H1 (cell line): Measurements from ENCODE around the gene LIPT2. TPM values are rescaled to one million over a fixed set of nuclear protein-coding genes. Genes with fewer than 3 reads are reported as not detected.
A peak's percentile ranks its signal among the peaks of the same experiment; 100 is the strongest.

Experiments used
- CTCF ChIA-PET: fragments of 300-600 bp; sonication (Branson Sonifier 250); formaldehyde crosslinking; loops from one replicate; lab custom pipeline; 2021; ENCODE audit not compliant: partially characterized antibody; lab: Charles Lee
- POLR2A ChIA-PET: fragments of 300-600 bp; sonication (Branson Sonifier 250); formaldehyde crosslinking; loops from one replicate; lab custom pipeline; 2021; ENCODE audit warnings: inconsistent platforms; ENCODE audit not compliant: partially characterized antibody; lab: Charles Lee
- DNase-seq, 2 experiments: peaks; one replicate each; pipeline versions ENCODE4 v3.0.0 to v3.0.0-alpha.2; 2010 to 2022; ENCODE audit warnings: low spot score in 2 of 2, low read depth in 1 of 2, mixed read lengths in 1 of 2
- FAIRE-seq: peaks from 2 replicates; lab custom pipeline; 2011; peaks lifted over from hg19 to GRCh38; lab: Jason Lieb, UNC
- H2AFZ ChIP-seq: 2 replicates; pipeline ENCODE4 v1.8.1; 2012; ENCODE audit warnings: low read length, inconsistent platforms
- H2AK5ac ChIP-seq: 2 replicates; pipeline ENCODE4 v1.6.1; 2013; ENCODE audit warnings: low read depth, low read length
- H2BK120ac ChIP-seq: replicated peaks from 2 replicates; pipeline ENCODE3; 2013; ENCODE audit warnings: low read depth, low read length, inconsistent platforms
- H2BK12ac ChIP-seq: 2 replicates; pipeline ENCODE4 v1.6.1; 2013; ENCODE audit warnings: low read depth, low read length
- H2BK15ac ChIP-seq: 2 replicates; pipeline ENCODE4 v1.6.1; 2013; ENCODE audit warnings: low read length
- H2BK20ac ChIP-seq: 2 replicates; pipeline ENCODE4 v1.6.1; 2013; ENCODE audit warnings: low read length
- H2BK5ac ChIP-seq: 2 replicates; pipeline ENCODE4 v1.6.1; 2013; ENCODE audit warnings: low read depth, low read length
- H3K14ac ChIP-seq: 2 replicates; pipeline ENCODE4 v1.6.1; 2013; ENCODE audit warnings: inconsistent platforms; ENCODE audit not compliant: insufficient read length
- H3K18ac ChIP-seq: 2 replicates; pipeline ENCODE4 v1.6.1; 2013; ENCODE audit warnings: low read length; ENCODE audit errors: extremely low read depth
- H3K23ac ChIP-seq: 2 replicates; pipeline ENCODE4 v1.6.1; 2013; ENCODE audit warnings: inconsistent platforms; ENCODE audit not compliant: insufficient read length
- H3K23me2 ChIP-seq: 2 replicates; pipeline ENCODE4 v1.6.1; 2013; ENCODE audit warnings: low read depth, low read length
- H3K27ac ChIP-seq: 2 replicates; pipeline ENCODE4 v1.6.1; 2011; ENCODE audit warnings: low read depth, low read length, inconsistent platforms
- H3K27me3 ChIP-seq, 4 experiments: replicated peaks in 1 of 4; 1 replicate in 1 of 4; 2 replicates in 3 of 4; pipeline versions ENCODE4 v1.6.1 to v1.8.1; 2011 to 2013; ENCODE audit warnings: low read length in 3 of 4, mild to moderate bottlenecking in 3 of 4, inconsistent platforms in 2 of 4, mixed read lengths in 2 of 4, moderate library complexity in 1 of 4; ENCODE audit not compliant: control insufficient read depth in 3 of 4, insufficient read depth in 3 of 4; ENCODE audit errors: extremely low read depth in 1 of 4
- H3K36me3 ChIP-seq, 4 experiments: 2 replicates each; pipeline versions ENCODE4 v1.6.1 to v1.8.1; 2011 to 2013; ENCODE audit warnings: mild to moderate bottlenecking in 4 of 4, low read length in 3 of 4, moderate library complexity in 2 of 4, control low read depth in 1 of 4, inconsistent platforms in 1 of 4; ENCODE audit not compliant: insufficient read depth in 4 of 4, control insufficient read depth in 2 of 4
- H3K4ac ChIP-seq: replicated peaks from 2 replicates; pipeline ENCODE3; 2013; ENCODE audit warnings: low read length, low read depth, mixed read lengths, inconsistent platforms; ENCODE audit not compliant: insufficient read length
- H3K4me1 ChIP-seq, 4 experiments: replicated peaks in 1 of 4; 1 replicate in 1 of 4; 2 replicates in 3 of 4; pipeline versions ENCODE4 v1.6.1 to v1.8.1; 2011 to 2013; ENCODE audit warnings: low read length in 3 of 4, inconsistent platforms in 2 of 4, mixed read lengths in 1 of 4; ENCODE audit not compliant: insufficient read depth in 4 of 4, control insufficient read depth in 3 of 4
- H3K4me2 ChIP-seq, 2 experiments: 2 replicates each; pipeline versions ENCODE4 v1.6.1 to v1.8.1; 2011 to 2013; ENCODE audit warnings: low read depth in 2 of 2, low read length in 2 of 2, control low read depth in 1 of 2, inconsistent platforms in 1 of 2, mild to moderate bottlenecking in 1 of 2; ENCODE audit not compliant: insufficient read depth in 1 of 2
- H3K4me3 ChIP-seq, 4 experiments: fragments of 200-600, 300-600 bp in 1 of 4; sonication (generic), shearing (Covaris generic), sonication (Bioruptor Twin) in 1 of 4; 2 replicates each; pipeline versions ENCODE4 v1.5.1 to v1.8.1; 2011 to 2016; ENCODE audit warnings: low read length in 4 of 4, low read depth in 3 of 4, control low read depth in 2 of 4, inconsistent platforms in 2 of 4, mild to moderate bottlenecking in 2 of 4, mixed read lengths in 1 of 4, moderate library complexity in 1 of 4; ENCODE audit not compliant: insufficient read depth in 2 of 4; ENCODE audit errors: extremely low read depth in 1 of 4
- H3K56ac ChIP-seq: replicated peaks from 2 replicates; pipeline ENCODE3; 2013; ENCODE audit warnings: low read depth, mild to moderate bottlenecking, mixed read lengths, low read length, inconsistent platforms; ENCODE audit not compliant: insufficient read length
- H3K79me1 ChIP-seq: 2 replicates; pipeline ENCODE4 v1.6.1; 2013; ENCODE audit warnings: low read depth, low read length, control low read depth
- H3K79me2 ChIP-seq, 2 experiments: 2 replicates each; pipeline versions ENCODE4 v1.6.1 to v1.8.1; 2012 to 2013; ENCODE audit warnings: low read length in 2 of 2, mild to moderate bottlenecking in 2 of 2, inconsistent platforms in 1 of 2; ENCODE audit not compliant: insufficient read depth in 2 of 2, control insufficient read depth in 1 of 2
- H3K9ac ChIP-seq, 4 experiments: replicated peaks in 1 of 4; 1 replicate in 1 of 4; 2 replicates in 3 of 4; pipeline versions ENCODE4 v1.6.1 to v1.8.1; 2011 to 2013; ENCODE audit warnings: low read depth in 3 of 4, low read length in 3 of 4, control low read depth in 2 of 4, mild to moderate bottlenecking in 2 of 4, moderate library complexity in 2 of 4, inconsistent platforms in 1 of 4; ENCODE audit errors: extremely low read depth in 1 of 4
- H3K9me3 ChIP-seq, 2 experiments: 2 replicates each; pipeline versions ENCODE4 v1.6.1 to v1.8.1; 2012 to 2013; ENCODE audit warnings: mild to moderate bottlenecking in 2 of 2, moderate library complexity in 2 of 2, control low read depth in 1 of 2, inconsistent platforms in 1 of 2, low read depth in 1 of 2, low read length in 1 of 2, mixed read lengths in 1 of 2; ENCODE audit not compliant: insufficient read depth in 2 of 2
- H4K20me1 ChIP-seq, 2 experiments: replicated peaks in 1 of 2; 2 replicates each; pipeline versions ENCODE3 to v1.8.1; 2011 to 2013; ENCODE audit warnings: inconsistent platforms in 2 of 2, low read length in 2 of 2, mild to moderate bottlenecking in 1 of 2; ENCODE audit not compliant: insufficient read depth in 2 of 2, control insufficient read depth in 1 of 2
- H4K5ac ChIP-seq: 2 replicates; pipeline ENCODE4 v1.6.1; 2013; ENCODE audit warnings: low read length, low read depth, mixed read lengths, inconsistent platforms; ENCODE audit not compliant: insufficient read length
- H4K8ac ChIP-seq: 2 replicates; pipeline ENCODE4 v1.8.0; 2013; ENCODE audit warnings: mild to moderate bottlenecking, moderate library complexity, low read length, inconsistent platforms; ENCODE audit not compliant: insufficient read depth; ENCODE audit errors: extremely low read depth
- H4K91ac ChIP-seq: replicated peaks from 2 replicates; pipeline ENCODE3; 2013; ENCODE audit warnings: low read length, mixed read lengths, inconsistent platforms; ENCODE audit not compliant: insufficient read length
- BCL11A ChIP-seq, 2 experiments: IDR thresholded peaks; one replicate each; pipeline ENCODE4 v1.6.1; 2011; ENCODE audit warnings: low read depth in 2 of 2, low read length in 2 of 2, mild to moderate bottlenecking in 2 of 2
- CEBPB ChIP-seq: IDR thresholded peaks from 2 replicates; pipeline ENCODE4 v1.6.1; 2012; ENCODE audit warnings: low read depth, low read length
- CHD1 ChIP-seq: IDR thresholded peaks from 2 replicates; pipeline ENCODE4 v1.6.1; 2012; ENCODE audit warnings: low read depth, low read length, improper control_type of control experiment
- E2F6 ChIP-seq: IDR thresholded peaks from 2 replicates; pipeline ENCODE4 v1.6.1; 2012; ENCODE audit warnings: inconsistent platforms
- EZH2 ChIP-seq: fragments of 200-600 bp; sonication (generic); IDR thresholded peaks from 2 replicates; pipeline ENCODE4 v1.7.1; 2012; ENCODE audit warnings: low read depth, mild to moderate bottlenecking, moderate library complexity, low read length, inconsistent platforms; ENCODE audit not compliant: severe bottlenecking
- HDAC6 ChIP-seq: IDR thresholded peaks from one replicate; pipeline ENCODE4 v1.7.1; 2012; ENCODE audit warnings: low read depth, mild to moderate bottlenecking, inconsistent platforms, low read length, moderate library complexity
- JUND ChIP-seq: IDR thresholded peaks from 2 replicates; pipeline ENCODE4 v1.6.1; 2011; ENCODE audit warnings: mild to moderate bottlenecking, improper control_type of control experiment, low read length
- KDM1A ChIP-seq: fragments of 200-600, 300-600 bp; sonication (generic); IDR thresholded peaks from 2 replicates; pipeline ENCODE4 v1.7.1; 2016; ENCODE audit warnings: mild to moderate bottlenecking, low read length, borderline replicate concordance
- KDM5A ChIP-seq: fragments of 200-600 bp; IDR thresholded peaks from 2 replicates; pipeline ENCODE4 v1.7.1; 2012; ENCODE audit warnings: mild to moderate bottlenecking, low read length, inconsistent platforms, mixed read lengths
- RAD21 ChIP-seq, 2 experiments: IDR thresholded peaks in 1 of 2; conservative IDR thresholded peaks in 1 of 2; 2 replicates each; pipeline ENCODE4 v1.6.1; 2011; ENCODE audit warnings: low read depth in 2 of 2, low read length in 2 of 2, improper control_type of control experiment in 1 of 2, inconsistent platforms in 1 of 2, mild to moderate bottlenecking in 1 of 2, moderate library complexity in 1 of 2
- RBBP5 ChIP-seq: IDR thresholded peaks from 2 replicates; pipeline ENCODE4 v1.7.1; 2012; ENCODE audit warnings: low read depth, mild to moderate bottlenecking, inconsistent platforms, low read length, moderate library complexity, borderline replicate concordance
- SUZ12 ChIP-seq: fragments of 200-600 bp; sonication (generic); IDR thresholded peaks from 2 replicates; pipeline ENCODE4 v1.6.1; 2012; ENCODE audit warnings: mild to moderate bottlenecking, inconsistent platforms, low read length, moderate library complexity, mixed read lengths
- WGBS, 2 experiments: shearing (Covaris generic) in 1 of 2; methylation state at CpG; one replicate each; pipeline versions ENCODE4 v1.1.6 to v1.1.7; 2013 to 2015; ENCODE audit warnings: low lambda C conversion rate in 2 of 2, mixed read lengths in 2 of 2, inconsistent platforms in 1 of 2, low coverage in 1 of 2, missing lambda C conversion rate in 1 of 2; ENCODE audit not compliant: insufficient replicate concordance in 2 of 2, insufficient coverage in 1 of 2, insufficient read length in 1 of 2; ENCODE audit errors: extremely low coverage in 1 of 2, missing lambda C conversion rate in 1 of 2; 5-methylcytosine and 5-hydroxymethylcytosine counted together
- polyA plus RNA-seq, 7 experiments: library from polyadenylated mRNA; depleted of rRNA in 3 of 7; stranded (reverse) in 5 of 7; unstranded in 2 of 7; fragments of >200 nt in 5 of 7; fragments of 200-250 nt in 2 of 7; gene quantifications; 1 replicate in 5 of 7; 2 replicates in 1 of 7; 4 replicates in 1 of 7; pipeline versions ENCODE4 v1.2.1 to v1.2.3, GENCODE V29; 2011 to 2013; ENCODE audit warnings: missing spikeins in 2 of 7, mixed read lengths in 2 of 7
- total RNA-seq: library from RNA; stranded (reverse); fragmentation: NEBNext Ultra II Directional; extraction: Animal tissue kit (Norgen Biotek cat#: 25700); gene quantifications from 2 replicates; pipeline ENCODE4 v1.2.1, GENCODE V29; 2021

Gene LIPT2
- total and polyA plus RNA-seq, 2 of the 8 experiments (the other 6 are each of a cell fraction or from before 2014, with no cell fraction given): 6.4 to 16.7 TPM

DNA sequence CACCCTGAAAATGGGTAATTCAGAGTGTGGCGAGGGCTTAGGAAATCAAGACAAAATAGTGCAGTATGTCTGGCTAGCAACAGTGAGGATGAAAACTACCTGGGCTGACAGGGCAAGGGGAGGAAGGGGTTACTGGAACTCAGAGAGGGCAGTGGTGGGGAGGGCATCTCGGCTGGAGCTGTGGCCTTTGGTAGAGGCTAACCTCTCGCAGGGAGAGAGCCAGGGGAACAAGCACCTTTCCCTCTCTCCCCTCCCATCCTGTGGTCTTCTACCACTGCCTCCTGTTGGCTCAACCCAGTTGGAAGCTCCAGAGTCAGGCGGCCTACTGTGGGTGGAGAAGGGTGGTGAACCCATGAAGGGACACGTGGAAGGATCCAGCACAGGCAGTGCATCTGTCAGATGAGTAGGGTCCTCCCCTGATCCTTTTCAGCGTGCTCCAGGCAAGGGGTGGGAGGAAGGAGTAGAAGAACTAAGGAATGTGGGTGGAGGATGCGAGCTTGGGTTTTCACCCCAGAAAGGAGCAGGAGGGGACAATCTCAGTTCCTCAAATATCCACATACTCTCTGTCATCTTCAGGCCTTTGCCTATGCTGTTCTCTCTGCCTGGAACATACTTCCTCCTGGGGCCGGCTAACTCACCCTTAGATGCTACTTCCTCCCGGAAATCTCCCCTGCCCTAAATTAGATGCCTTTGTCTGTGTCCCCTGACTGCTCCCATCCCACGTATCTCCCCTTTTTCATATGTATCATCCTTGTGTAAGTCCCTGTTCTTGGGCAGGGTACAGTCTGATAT is 19.9 kb downstream of the LIPT2 start:
- POLR2A ChIA-PET: interaction anchor here (1.2 kb wide), 1 partner anchor 20 kb away, joined by 3 read pairs; the partner anchor contains the start of gene LIPT2
- TF ChIP-seq BCL11A (IDR thresholded peaks at IDR 0.05; ENCODE audit: low read depth in 2 of 2, low read length in 2 of 2) (no peak), CHD1 (no peak), E2F6 (no peak), RBBP5 (no peak), HDAC6 (no peak), JUND (no peak), RAD21 (IDR thresholded peaks at IDR 0.05 in 1 of 2, conservative IDR thresholded peaks at IDR 0.05 in 1 of 2; ENCODE audit: low read depth in 2 of 2, low read length in 2 of 2) (no peak), KDM5A (no peak), CEBPB (no peak), KDM1A (no peak), EZH2 (no peak), SUZ12 (no peak)

More for the DNA sequence above, 19.9 kb downstream of the LIPT2 start:
- Histone ChIP-seq H3K4ac (no peak overlapping the region), H3K79me2 (no peaks in the 10 kb centered on the region), H4K5ac (no peak overlapping the region), H3K27ac (no peak overlapping the region), H3K18ac (no peak overlapping the region), H2BK12ac (no peak overlapping the region), H3K79me1 (no peaks in the 10 kb centered on the region), H2BK5ac (no peak overlapping the region), H3K36me3 (no peaks in the 10 kb centered on the region), H2BK120ac (no peak overlapping the region), H3K4me1 (no peaks in the 10 kb centered on the region), H2AK5ac (no peak overlapping the region), H3K23me2 (no peaks in the 10 kb centered on the region), H3K4me2 (no peak overlapping the region), H3K9ac (no peak overlapping the region), H3K14ac (no peak overlapping the region), H4K91ac (no peak overlapping the region), H2BK15ac (no peak overlapping the region), H3K56ac (no peak overlapping the region), H3K23ac (no peak overlapping the region), H3K4me3 (no peak overlapping the region), H3K27me3 (no peaks in the 10 kb centered on the region), H2AFZ (no peak overlapping the region), H2BK20ac (no peak overlapping the region), H4K20me1 (no peaks in the 10 kb centered on the region), H3K9me3 (no peaks in the 10 kb centered on the region), H4K8ac (no peak overlapping the region)
- CTCF ChIA-PET: interaction anchor here (1.0 kb wide), 1 partner anchor 13 kb away, joined by 4 read pairs; no protein-coding TSS in a partner anchor
- FAIRE-seq: no peak
- WGBS, 2 experiments: 76% methylated on average over 9 of the region's 10 CpGs; no CpG with 5 or more reads in 1 of the 2 experiments
- DNase-seq: peak in 1 of 2 experiments; percentile 32
